GM21576 (cell line): ENCODE measurements around the gene ZBP1.

ENCODE experiments used
- ATAC-seq: cut with Tn5 transposase; IDR thresholded peaks from one replicate; pipeline ENCODE4 v1.9.1; 2021; ENCODE audit warnings: mild to moderate bottlenecking, moderate library complexity; ENCODE audit not compliant: unreplicated experiment

Gene ZBP1

DNA sequence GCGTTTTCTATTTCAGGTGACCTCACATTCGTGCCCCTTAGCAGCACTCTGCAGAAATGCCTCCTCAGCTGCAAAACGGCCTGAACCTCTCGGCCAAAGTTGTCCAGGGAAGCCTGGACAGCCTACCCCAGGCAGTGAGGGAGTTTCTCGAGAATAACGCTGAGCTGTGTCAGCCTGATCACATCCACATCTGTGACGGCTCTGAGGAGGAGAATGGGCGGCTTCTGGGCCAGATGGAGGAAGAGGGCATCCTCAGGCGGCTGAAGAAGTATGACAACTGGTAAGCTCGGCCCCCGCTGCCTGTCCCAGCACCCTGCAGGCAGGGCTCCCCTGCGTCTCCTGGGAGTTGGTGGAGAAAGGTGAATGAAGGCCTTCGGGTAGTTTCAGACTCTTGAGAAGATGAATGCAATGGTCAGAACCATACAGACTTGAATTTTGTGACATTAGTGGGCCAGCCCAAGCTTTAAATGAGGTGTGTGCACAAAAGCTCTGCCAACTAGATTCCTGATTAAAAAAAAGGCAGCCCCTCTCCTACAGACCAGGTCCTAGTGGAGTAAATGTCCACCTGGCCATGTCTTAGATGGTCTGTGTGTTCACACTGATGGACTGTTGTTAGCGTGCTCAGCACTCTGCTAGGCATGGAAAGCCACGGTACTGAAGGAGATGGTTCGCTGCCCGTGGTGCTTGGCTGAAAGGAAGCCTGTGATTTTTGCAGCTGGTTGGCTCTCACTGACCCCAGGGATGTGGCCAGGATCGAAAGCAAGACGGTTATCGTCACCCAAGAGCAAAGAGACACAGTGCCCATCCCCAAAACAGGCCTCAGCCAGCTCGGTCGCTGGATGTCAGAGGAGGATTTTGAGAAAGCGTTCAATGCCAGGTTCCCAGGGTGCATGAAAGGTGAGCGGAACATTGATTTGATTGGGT lies 58.6 kb downstream of the ZBP1 start:
- ATAC-seq, result no peak

DNA sequence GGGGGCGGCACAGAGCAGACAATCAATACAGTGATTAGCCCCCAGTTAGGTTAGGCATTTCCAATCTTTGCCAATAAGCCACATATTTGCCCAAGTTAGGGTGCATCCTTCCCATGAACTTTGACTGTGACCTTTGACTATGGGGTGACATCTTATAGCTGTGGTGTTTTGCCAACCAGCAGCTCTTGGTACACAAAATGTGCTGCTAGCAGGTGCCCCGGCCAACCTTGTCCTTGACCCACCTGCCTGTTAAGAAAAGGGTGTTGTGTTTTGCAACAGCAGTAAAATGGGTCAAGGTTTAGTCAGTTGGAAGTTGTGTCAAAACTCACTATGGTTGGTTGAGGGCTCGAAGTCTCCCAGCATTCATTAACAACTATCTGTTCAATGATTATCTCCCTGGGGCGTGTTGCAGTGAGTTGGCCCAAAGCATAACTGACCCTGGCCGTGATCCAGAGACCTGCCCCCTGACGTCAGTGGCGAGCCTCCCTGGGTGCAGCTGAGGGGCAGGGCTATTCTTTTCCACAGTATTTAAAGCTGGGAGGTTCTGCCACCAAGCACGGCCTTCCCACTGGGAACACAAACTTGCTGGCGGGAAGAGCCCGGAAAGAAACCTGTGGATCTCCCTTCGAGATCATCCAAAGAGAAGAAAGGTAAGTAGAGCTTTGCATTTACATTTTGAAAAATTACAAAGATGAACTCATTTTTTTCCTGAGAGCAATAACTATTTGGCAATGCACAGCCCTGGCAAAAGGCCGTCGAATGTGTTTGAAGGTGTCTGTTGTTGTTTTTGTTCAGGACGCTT lies 59.5 kb downstream of the ZBP1 start, which contains the start of gene PCK1:
PCK1 (plus strand) TSS at position 557 of the 802 bp plus-strand sequence. CDS start 302 bp downstream, outside the sequence.
- no peak for ATAC-seq

DNA sequence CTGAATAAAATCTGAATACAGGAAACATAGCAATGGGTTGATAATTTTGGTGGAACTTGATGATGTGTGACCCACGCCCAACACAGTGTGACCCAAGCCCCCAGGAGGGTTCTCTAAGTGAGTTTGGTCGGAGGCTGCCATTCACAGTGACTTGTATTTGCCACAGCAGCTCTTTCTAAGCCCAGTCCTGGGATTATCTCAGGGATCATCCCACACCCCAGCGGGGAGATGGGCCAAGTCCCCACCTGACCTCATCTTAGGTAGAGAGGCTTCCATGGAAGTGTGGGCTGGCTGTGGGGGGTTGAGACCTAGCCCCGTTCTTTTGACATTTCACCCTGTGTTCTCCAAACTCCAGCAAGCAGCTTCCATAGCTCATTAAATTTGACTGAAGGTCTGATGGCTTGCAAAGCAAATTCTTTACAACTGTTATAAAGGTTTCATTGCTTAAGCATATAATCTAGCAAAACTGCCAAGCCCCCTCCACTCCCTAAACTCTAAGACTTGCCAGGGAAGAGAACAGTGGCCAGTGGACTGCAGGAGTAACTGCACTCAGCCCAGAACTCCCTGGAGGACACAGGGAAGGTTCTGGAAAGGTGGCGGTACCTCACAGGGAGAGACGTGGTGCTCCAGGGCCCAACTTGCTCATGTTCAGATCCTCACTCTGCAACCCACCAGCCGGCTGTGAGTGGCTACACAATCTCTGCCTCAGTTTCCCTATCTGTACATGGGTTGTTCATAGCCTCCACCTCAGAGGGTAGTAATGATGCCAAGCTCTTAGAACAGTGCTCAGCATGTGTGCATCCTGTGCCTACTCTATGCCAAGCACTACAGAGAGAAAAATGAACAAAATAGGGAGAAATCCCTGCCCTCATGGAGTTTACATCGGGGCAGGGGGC lies 60.3 kb downstream of the ZBP1 start:
- ATAC-seq, result no peak

DNA sequence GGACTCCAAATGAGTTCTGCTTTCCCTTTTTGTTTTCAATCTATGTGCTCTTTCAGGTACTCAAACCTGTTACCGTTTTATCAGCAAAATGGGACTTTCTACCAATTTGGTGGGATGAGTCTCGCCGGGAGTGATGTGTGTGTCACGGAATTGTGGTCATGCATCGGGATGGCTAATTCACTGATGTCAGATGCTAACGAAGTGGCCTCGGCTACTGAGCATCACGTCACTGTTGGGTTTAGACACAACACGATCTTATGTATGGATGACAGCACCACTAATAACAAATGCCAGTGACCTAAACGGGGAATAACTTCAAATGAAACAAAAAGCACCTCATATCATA lies 61.0 kb downstream of the ZBP1 start:
- no peak for ATAC-seq

DNA sequence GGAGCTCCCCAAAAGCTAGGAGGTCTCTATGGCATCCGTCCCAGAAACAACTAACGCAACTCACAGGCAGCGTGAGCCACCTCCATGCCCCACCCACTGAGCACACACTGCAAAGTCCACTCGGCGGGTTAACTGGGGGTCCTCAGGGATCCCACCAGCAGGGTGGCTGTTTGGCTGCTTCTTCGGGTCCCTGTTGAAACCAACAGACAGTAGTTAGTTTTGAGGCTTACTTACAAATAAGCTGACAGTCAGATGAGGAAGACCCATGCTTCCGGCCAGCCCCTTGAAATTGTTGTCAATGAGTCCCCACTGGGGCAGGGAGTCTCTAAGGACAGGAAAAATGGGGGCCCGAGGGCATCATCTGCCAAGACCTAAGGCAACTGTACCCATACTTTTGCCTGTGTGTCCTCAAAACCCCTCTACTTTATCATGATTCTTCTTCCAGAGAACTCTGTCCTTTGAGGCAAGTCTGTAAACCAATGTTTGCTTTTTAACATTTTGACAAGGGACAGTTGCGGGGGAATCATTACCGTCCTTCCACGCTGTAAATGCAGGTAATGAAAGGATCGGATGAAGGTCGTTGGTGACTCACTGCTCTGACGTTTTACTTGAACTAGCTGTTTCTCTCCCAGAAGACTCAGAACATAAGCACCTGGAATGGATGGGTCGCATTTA lies 61.5 kb downstream of the ZBP1 start:
- no peak for ATAC-seq

DNA sequence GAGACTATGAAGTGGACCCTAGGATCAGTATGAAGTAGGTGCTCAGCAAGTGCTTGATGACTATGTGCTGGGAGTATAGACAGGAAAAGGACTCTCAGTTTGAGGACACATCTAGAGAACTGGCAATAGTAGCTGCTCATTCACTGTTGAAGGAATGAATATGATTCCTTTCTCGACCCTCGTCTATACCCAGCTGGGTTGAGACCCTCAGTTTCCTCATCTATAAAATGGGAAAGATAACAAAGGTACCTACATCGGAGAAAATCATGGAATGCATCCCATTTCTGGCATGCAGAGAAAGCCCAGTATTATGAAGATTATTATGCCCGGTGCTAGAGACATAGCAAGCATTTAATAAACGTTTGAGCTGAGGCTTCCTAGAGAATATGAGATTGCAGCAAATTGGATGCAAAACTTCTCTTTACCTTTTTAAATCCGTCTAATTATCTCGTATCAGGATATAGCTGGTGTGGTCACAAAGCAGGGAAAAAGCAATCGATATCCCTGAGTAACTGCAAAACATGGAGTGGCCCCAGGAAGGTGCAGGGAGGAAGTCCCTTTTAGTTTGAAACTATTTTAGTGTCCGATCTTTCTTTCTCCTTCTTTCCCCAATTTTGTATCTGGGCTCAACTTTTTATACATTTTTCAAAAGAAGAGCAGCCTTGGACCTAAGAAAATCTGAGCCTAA lies 62.2 kb downstream of the ZBP1 start:
- ATAC-seq, result no peak

DNA sequence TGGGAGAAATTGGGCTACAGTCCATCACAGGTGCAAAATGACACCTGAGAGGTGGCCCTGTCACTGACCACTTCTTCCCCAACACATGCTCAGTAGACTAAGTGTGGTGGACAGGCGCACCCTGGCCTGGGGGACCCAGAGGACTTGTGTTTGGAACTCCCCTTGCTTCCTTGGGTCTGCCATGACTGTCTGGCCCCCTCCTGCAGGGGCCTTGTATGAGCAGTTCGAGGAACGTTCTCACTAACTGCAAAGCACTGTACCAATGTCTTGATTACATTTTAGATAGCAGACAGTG lies 63.3 kb downstream of the ZBP1 start:
- no peak for ATAC-seq

DNA sequence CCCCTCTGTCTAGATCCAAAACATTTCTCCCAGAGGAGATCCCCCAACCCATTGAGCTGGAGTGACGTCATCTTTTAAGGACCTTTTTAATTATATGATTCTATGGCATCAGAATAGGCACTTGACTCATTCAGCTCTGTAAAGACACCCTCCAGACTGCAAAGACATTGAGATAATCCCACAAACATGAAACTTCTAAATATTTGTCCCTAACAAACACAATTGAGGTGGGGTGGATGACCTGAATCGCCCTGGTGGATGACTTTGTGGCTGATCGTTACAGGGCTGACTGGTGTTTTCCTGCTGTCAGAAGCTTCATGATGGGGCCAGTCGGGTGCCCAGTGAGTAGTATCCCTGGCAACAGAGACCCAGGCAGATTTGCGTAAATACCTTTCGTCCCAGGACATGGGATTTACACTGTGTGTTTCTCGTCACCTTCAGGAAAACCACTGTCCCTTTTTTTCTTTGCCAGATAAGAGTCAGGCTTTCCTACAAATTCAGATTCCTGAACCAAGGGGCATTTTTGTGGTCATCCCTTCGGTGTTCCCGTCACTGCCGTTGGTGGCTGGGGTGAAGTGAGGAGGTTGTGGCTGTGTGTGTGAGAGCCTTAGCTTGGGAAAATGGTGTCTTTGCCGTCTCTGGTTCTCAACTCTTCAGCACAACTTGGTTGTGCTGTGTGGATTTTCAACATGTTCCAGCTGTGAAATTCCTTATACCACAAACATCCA lies 64.6 kb downstream of the ZBP1 start:
- no peak for ATAC-seq
